KMS-11 (cell line): Measurements from ENCODE around the gene ZNF101.
A peak's percentile ranks its signal among the peaks of the same experiment; 100 is the strongest.

Experiments used
- H2AFZ ChIP-seq: fragments of 200-600 bp; sonication (generic); 2 replicates; pipeline ENCODE4 v1.6.1; 2016; ENCODE audit warnings: antibody characterized with exemption, mixed run types, low read depth
- H3K27ac ChIP-seq: fragments of 200-600 bp; sonication (generic); 2 replicates; pipeline ENCODE4 v1.6.1; 2016; ENCODE audit warnings: mild to moderate bottlenecking, mixed run types
- H3K27me3 ChIP-seq: fragments of 200-600 bp; sonication (generic); 2 replicates; pipeline ENCODE4 v1.6.1; 2017; ENCODE audit warnings: mild to moderate bottlenecking, low read depth, mixed run types, moderate library complexity; ENCODE audit not compliant: insufficient read depth
- H3K36me3 ChIP-seq: fragments of 200-600 bp; sonication (generic); 2 replicates; pipeline ENCODE4 v1.6.1; 2017; ENCODE audit warnings: mild to moderate bottlenecking, mixed run types; ENCODE audit not compliant: insufficient read depth
- H3K4me1 ChIP-seq: fragments of 200-600 bp; sonication (generic); 2 replicates; pipeline ENCODE4 v1.6.1; 2016; ENCODE audit warnings: mild to moderate bottlenecking, low read depth, mixed run types; ENCODE audit not compliant: poor library complexity, severe bottlenecking
- H3K4me2 ChIP-seq: fragments of 200-600 bp; sonication (generic); 2 replicates; pipeline ENCODE4 v1.7.0; 2016; ENCODE audit warnings: mild to moderate bottlenecking, mixed run types
- H3K4me3 ChIP-seq: fragments of 200-600 bp; sonication (generic); IDR thresholded peaks from 2 replicates; pipeline ENCODE4 v1.6.1; 2017; ENCODE audit warnings: low read depth, low read length, mixed read lengths; ENCODE audit not compliant: insufficient read depth
- H3K79me2 ChIP-seq: fragments of 200-600 bp; sonication (generic); 2 replicates; pipeline ENCODE4 v1.6.1; 2016; ENCODE audit warnings: low read depth, mixed run types; ENCODE audit not compliant: insufficient read depth
- H3K9ac ChIP-seq: fragments of 200-600 bp; sonication (generic); 2 replicates; pipeline ENCODE4 v1.6.1; 2016; ENCODE audit warnings: mild to moderate bottlenecking, mixed run types
- H4K20me1 ChIP-seq: fragments of 200-600 bp; sonication (generic); 2 replicates; pipeline ENCODE4 v1.6.1; 2016; ENCODE audit warnings: mild to moderate bottlenecking, mixed run types; ENCODE audit not compliant: insufficient read depth
- CTCF ChIP-seq: fragments of 200-600 bp; sonication (generic); conservative IDR thresholded peaks from 2 replicates; pipeline ENCODE4 v1.6.1; 2017; ENCODE audit warnings: low read depth, mild to moderate bottlenecking, antibody characterized with exemption, low read length, moderate library complexity, mixed read lengths

Gene ZNF101

GRCh38 chr19:19656451-19657396, 11.9 kb upstream of the ZNF101 start:
- TF ChIP-seq CTCF: no peak

GRCh38 chr19:19657397-19657783, 11.2 kb upstream of the ZNF101 start:
- H3K4me2 ChIP-seq: no peak overlapping the region
- no peak overlapping the region for H3K27ac ChIP-seq
- H4K20me1 ChIP-seq: no peaks in the 10 kb centered on the region
- H3K27me3 ChIP-seq: no peaks in the 10 kb centered on the region
- no peak overlapping the region for H3K9ac ChIP-seq
- H3K36me3 ChIP-seq: peaks cover 8% of the 10 kb centered on the region; the same call in 1 of the 2 replicates
- H3K4me1 ChIP-seq: peaks cover 8% of the 10 kb centered on the region
- H3K4me3 ChIP-seq: no peak overlapping the region
- no peak for TF ChIP-seq CTCF
- H3K79me2 ChIP-seq: peaks cover 27% of the 10 kb centered on the region; the same call in 1 of the 2 replicates
- H2AFZ ChIP-seq: no peak overlapping the region

More at GRCh38 chr19:19656451-19657396, 11.9 kb upstream of the ZNF101 start:
- no peak overlapping the region for H2AFZ ChIP-seq
- peaks cover 20% of the 10 kb centered on the region; the same call in 1 of the 2 replicates for H3K79me2 ChIP-seq
- no peak overlapping the region for H3K9ac ChIP-seq
- no peak overlapping the region for H3K27ac ChIP-seq
- no peaks in the 10 kb centered on the region for H4K20me1 ChIP-seq
- H3K27me3 ChIP-seq: no peaks in the 10 kb centered on the region
- H3K4me2 ChIP-seq: no peak overlapping the region
- H3K4me1 ChIP-seq: peaks cover 1% of the 10 kb centered on the region
- no peak overlapping the region for H3K4me3 ChIP-seq
- peaks cover 8% of the 10 kb centered on the region; the same call in 1 of the 2 replicates for H3K36me3 ChIP-seq

GRCh38 chr19:19659646-19660245, 8.9 kb upstream of the ZNF101 start:
- Histone ChIP-seq H3K27ac (no peak overlapping the region), H3K4me2 (no peak overlapping the region), H3K27me3 (no peaks in the 10 kb centered on the region), H3K9ac (no peak overlapping the region), H3K79me2 (peaks cover 33% of the 10 kb centered on the region), H3K4me1 (peaks cover 14% of the 10 kb centered on the region), H2AFZ (no peak overlapping the region), H4K20me1 (no peaks in the 10 kb centered on the region), H3K4me3 (no peak overlapping the region), H3K36me3 (peaks cover 8% of the 10 kb centered on the region; the same call in 1 of the 2 replicates)
- TF ChIP-seq CTCF: no peak

- no peak overlapping the region for H3K4me3 ChIP-seq
- no peak overlapping the region for H3K9ac ChIP-seq
- no peaks in the 10 kb centered on the region for H4K20me1 ChIP-seq
- peaks cover 33% of the 10 kb centered on the region for H3K79me2 ChIP-seq
- H3K4me2 ChIP-seq: 0 out of 2 replicates have a peak overlapping the region, but pooled peaks have one; percentile 6
- H3K27ac ChIP-seq: no peak overlapping the region
- H3K4me1 ChIP-seq: peaks cover 14% of the 10 kb centered on the region
- H2AFZ ChIP-seq: no peak overlapping the region
- no peaks in the 10 kb centered on the region for H3K27me3 ChIP-seq
- TF ChIP-seq CTCF: no peak
- H3K36me3 ChIP-seq: 0 out of 2 replicates have a peak, but pooled peaks cover 3% of the 10 kb centered on the region
These were observed 7.4 kb upstream of the ZNF101 start for GRCh38 chr19:19661141-19661674.
